DND-41 (cell line): ENCODE measurements around the gene UGT1A5.

ENCODE experiments used
- ATAC-seq: fragments of 200-7000 bp; cut with Tn5 transposase; 3 replicates; pipeline ENCODE4 v1.9.1; 2021; ENCODE audit warnings: low read depth; ENCODE audit not compliant: insufficient read depth
- DNase-seq: peaks from one replicate; pipeline ENCODE4 v3.0.0-alpha.2; 2020
- H2AFZ ChIP-seq: 2 replicates; pipeline ENCODE4 v1.6.0; 2012; ENCODE audit warnings: low read depth, low read length
- H3K27ac ChIP-seq: 2 replicates; pipeline ENCODE4 v1.5.1; 2012; ENCODE audit warnings: low read length, inconsistent platforms
- H3K27me3 ChIP-seq: fragments of 200-600 bp; sonication (generic); 2 replicates; pipeline ENCODE4 v1.6.0; 2012; ENCODE audit warnings: low read length, mild to moderate bottlenecking, inconsistent platforms; ENCODE audit not compliant: insufficient read depth, poor library complexity
- H3K36me3 ChIP-seq: 2 replicates; pipeline ENCODE4 v1.5.1; 2012; ENCODE audit warnings: low read length, inconsistent platforms; ENCODE audit not compliant: insufficient read depth
- H3K4me1 ChIP-seq: 2 replicates; pipeline ENCODE4 v1.5.1; 2012; ENCODE audit warnings: mild to moderate bottlenecking, low read length; ENCODE audit not compliant: insufficient read depth
- H3K4me2 ChIP-seq: 2 replicates; pipeline ENCODE4 v1.6.0; 2012; ENCODE audit warnings: mild to moderate bottlenecking, moderate library complexity, low read length, inconsistent platforms; ENCODE audit not compliant: insufficient read depth
- H3K4me3 ChIP-seq, 2 experiments: fragments of 200-600 bp in 1 of 2; shearing (Covaris generic) in 1 of 2; 2 replicates each; pipeline ENCODE4 v1.5.1; 2012 to 2016; ENCODE audit warnings: inconsistent platforms in 2 of 2, low read length in 2 of 2, mild to moderate bottlenecking in 2 of 2, low read depth in 1 of 2, moderate library complexity in 1 of 2
- H3K79me2 ChIP-seq: 2 replicates; pipeline ENCODE4 v1.6.0; 2012; ENCODE audit warnings: low read length, inconsistent platforms; ENCODE audit not compliant: insufficient read depth
- H3K9ac ChIP-seq: 2 replicates; pipeline ENCODE4 v1.6.0; 2012; ENCODE audit warnings: low read depth, mild to moderate bottlenecking, inconsistent platforms, low read length, moderate library complexity
- H3K9me3 ChIP-seq: 2 replicates; pipeline ENCODE4 v1.5.1; 2012; ENCODE audit warnings: low read length, moderate library complexity, mild to moderate bottlenecking, inconsistent platforms; ENCODE audit not compliant: insufficient read depth, severe bottlenecking
- H4K20me1 ChIP-seq: 2 replicates; pipeline ENCODE4 v1.6.0; 2012; ENCODE audit warnings: low read length; ENCODE audit not compliant: insufficient read depth
- CTCF ChIP-seq: IDR thresholded peaks from 2 replicates; pipeline ENCODE4 v1.5.1; 2012; ENCODE audit warnings: borderline replicate concordance, low read length, moderate library complexity, mild to moderate bottlenecking; ENCODE audit not compliant: poor library complexity, severe bottlenecking; ENCODE audit errors: extremely low read depth
- EZH2 ChIP-seq: IDR thresholded peaks from 3 replicates; pipeline ENCODE4 v1.6.1; 2012; ENCODE audit warnings: borderline replicate concordance, low read depth, mild to moderate bottlenecking, moderate library complexity, low read length, inconsistent platforms; ENCODE audit not compliant: severe bottlenecking

The UGT1A5 gene

GRCh38 chr2:233707940-233708644 lies 4.6 kb upstream of the UGT1A5 start:
- Histone ChIP-seq H3K27me3 (peaks cover 6% of the 10 kb centered on the region), H3K79me2 (no peaks in the 10 kb centered on the region), H3K4me1 (no peaks in the 10 kb centered on the region), H3K4me2 (no peak overlapping the region), H3K4me3 (no peak overlapping the region), H4K20me1 (no peaks in the 10 kb centered on the region), H3K9me3 (no peaks in the 10 kb centered on the region), H3K27ac (no peak overlapping the region), H2AFZ (no peak overlapping the region), H3K9ac (no peak overlapping the region), H3K36me3 (no peaks in the 10 kb centered on the region)
- no peak for TF ChIP-seq CTCF
- no peak for TF ChIP-seq EZH2
- no peak for ATAC-seq
- no peak for DNase-seq

GRCh38 chr2:233708942-233709341 lies 3.8 kb upstream of the UGT1A5 start:
- Histone ChIP-seq H2AFZ (no peak overlapping the region), H3K4me3 (no peak overlapping the region), H3K4me2 (no peak overlapping the region), H3K9me3 (no peaks in the 10 kb centered on the region), H3K36me3 (no peaks in the 10 kb centered on the region), H3K27me3 (peaks cover 6% of the 10 kb centered on the region), H3K27ac (no peak overlapping the region), H4K20me1 (no peaks in the 10 kb centered on the region), H3K79me2 (no peaks in the 10 kb centered on the region), H3K9ac (no peak overlapping the region), H3K4me1 (no peaks in the 10 kb centered on the region)
- TF ChIP-seq CTCF: no peak
- TF ChIP-seq EZH2: no peak
- DNase-seq (no peak), ATAC-seq (no peak)

- peak; percentile 71 for DNase-seq
- Histone ChIP-seq H3K4me2 (no peak overlapping the region), H2AFZ (no peak overlapping the region), H3K27me3 (peaks cover 6% of the 10 kb centered on the region), H4K20me1 (no peaks in the 10 kb centered on the region), H3K79me2 (no peaks in the 10 kb centered on the region), H3K36me3 (no peaks in the 10 kb centered on the region), H3K4me1 (no peaks in the 10 kb centered on the region), H3K9ac (no peak overlapping the region), H3K9me3 (no peaks in the 10 kb centered on the region), H3K4me3 (no peak overlapping the region), H3K27ac (no peak overlapping the region)
- peak; percentile 95 for TF ChIP-seq CTCF
- TF ChIP-seq EZH2: no peak
- peak; percentile 94 for ATAC-seq
Measured at GRCh38 chr2:233711312-233712008, 1.2 kb upstream of the UGT1A5 start.
